AG10803 (cell line): ENCODE measurements around the gene ZBTB20.

ENCODE experiments used
- DNase-seq: peaks from one replicate; pipeline ENCODE4 v3.0.0; 2010; ENCODE audit warnings: low read depth
- H3K4me3 ChIP-seq: 2 replicates; pipeline ENCODE4 v1.5.1; 2011; ENCODE audit warnings: mild to moderate bottlenecking, low read length, control low read depth
- TF ChIP-seq, protein P1 (sequence below): conservative IDR thresholded peaks from 2 replicates; pipeline ENCODE4 v1.5.1; 2011; ENCODE audit warnings: mild to moderate bottlenecking, low read length, control low read depth, inconsistent platforms

Gene ZBTB20

DNA sequence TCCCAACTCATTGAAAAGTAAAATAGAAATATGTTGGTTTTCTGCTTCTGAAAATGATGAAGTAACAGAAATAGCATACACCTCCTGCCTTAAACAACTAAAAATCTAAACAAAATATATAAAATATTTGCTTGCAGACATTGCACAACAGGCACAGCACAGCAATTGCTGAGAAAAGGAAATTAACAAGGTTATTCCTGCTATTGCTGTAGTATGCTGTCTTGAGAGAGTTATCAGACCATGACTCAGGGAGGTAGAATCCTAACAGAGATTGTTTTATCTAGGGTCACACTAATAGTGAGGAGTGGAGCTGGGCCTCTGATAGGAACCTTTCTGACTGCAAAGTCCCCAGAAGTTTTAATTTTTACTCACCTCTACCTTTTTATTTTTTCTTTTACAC lies 72.6 kb downstream of the ZBTB20 start:
- TF ChIP-seq, protein P1, sequence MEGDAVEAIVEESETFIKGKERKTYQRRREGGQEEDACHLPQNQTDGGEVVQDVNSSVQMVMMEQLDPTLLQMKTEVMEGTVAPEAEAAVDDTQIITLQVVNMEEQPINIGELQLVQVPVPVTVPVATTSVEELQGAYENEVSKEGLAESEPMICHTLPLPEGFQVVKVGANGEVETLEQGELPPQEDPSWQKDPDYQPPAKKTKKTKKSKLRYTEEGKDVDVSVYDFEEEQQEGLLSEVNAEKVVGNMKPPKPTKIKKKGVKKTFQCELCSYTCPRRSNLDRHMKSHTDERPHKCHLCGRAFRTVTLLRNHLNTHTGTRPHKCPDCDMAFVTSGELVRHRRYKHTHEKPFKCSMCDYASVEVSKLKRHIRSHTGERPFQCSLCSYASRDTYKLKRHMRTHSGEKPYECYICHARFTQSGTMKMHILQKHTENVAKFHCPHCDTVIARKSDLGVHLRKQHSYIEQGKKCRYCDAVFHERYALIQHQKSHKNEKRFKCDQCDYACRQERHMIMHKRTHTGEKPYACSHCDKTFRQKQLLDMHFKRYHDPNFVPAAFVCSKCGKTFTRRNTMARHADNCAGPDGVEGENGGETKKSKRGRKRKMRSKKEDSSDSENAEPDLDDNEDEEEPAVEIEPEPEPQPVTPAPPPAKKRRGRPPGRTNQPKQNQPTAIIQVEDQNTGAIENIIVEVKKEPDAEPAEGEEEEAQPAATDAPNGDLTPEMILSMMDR = no peak
- peak; percentile 32 for DNase-seq
- no peak overlapping the region for H3K4me3 ChIP-seq

DNA sequence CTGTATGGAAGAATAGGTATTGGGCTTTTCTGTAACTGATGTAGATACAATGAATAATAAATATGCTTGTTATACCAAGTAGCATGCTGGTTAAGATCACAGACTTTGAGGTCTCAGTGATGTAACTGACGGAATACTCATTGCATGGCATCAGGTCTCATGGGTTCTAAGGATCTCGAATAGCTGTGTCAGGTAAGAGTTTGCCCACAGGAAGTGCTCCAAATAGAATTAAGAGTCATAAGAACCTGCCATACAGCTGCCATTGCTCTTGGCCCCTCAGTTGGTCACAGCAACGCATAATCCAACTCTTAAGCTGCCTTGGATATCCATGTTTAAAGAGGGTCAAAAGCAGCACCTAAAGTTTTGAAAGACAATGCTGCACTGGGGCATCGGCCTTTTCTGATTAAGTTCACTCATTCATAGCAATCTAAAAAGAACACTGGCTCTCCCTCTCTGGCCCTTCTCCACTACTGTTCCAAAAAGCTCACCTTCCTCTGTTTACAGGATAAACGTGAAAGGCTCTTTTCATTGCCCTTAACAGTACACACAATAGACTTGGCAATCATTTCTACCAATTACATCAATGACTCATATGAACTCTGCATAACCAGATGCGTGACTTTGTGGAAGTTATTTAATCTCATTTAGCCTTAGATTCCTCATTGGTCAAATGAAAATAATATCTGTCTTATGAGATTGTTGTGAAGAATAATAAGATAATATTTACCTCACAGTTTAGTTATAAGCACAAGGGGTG lies 74.6 kb downstream of the ZBTB20 start:
- DNase-seq = peak; percentile 66
- TF ChIP-seq, protein P1 = no peak
- peak overlapping the region; percentile 48 for H3K4me3 ChIP-seq

DNA sequence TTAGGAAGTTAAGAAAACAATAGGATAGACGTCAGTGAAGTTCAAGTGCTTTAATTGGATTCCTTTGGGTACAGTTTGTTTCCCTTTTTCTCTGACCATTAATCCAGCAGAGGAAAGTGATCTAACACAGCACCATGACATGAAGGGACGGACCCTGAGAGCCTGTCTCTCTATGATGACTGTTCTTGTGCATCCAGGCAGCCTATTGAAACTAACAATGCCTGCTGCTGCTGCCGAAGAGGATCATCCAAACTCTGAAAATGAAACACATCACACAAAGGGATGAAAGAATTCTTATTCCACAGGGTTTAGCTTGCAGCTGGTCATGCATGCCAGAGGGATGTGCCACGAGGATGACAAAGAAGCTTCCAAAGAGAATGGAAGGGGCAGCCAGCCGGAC lies 75.5 kb downstream of the ZBTB20 start:
- TF ChIP-seq, protein P1 = no peak
- H3K4me3 ChIP-seq = peak overlapping the region; percentile 48
- DNase-seq = peak; percentile 90

DNA sequence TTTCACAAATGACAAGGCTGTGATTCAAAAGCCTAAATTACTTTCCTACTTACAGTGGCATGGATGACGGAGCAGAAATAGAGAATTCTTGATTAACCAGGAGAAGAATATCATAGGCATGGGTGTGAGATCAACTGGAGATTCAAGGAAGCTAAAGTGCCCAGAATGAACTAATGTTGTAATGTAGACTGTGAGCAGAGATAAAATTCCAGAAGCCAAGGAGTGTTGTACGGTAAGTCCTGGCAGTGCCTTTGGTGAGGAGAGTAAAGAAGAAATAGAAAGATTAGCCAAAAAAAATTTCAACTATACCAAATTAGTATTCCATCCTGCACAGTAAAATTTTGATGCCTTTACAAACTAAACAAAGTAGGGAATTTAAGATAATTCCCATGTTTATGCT lies 75.9 kb downstream of the ZBTB20 start:
- DNase-seq = peak; percentile 13
- H3K4me3 ChIP-seq = peak overlapping the region; percentile 48
- TF ChIP-seq, protein P1 = no peak

DNA sequence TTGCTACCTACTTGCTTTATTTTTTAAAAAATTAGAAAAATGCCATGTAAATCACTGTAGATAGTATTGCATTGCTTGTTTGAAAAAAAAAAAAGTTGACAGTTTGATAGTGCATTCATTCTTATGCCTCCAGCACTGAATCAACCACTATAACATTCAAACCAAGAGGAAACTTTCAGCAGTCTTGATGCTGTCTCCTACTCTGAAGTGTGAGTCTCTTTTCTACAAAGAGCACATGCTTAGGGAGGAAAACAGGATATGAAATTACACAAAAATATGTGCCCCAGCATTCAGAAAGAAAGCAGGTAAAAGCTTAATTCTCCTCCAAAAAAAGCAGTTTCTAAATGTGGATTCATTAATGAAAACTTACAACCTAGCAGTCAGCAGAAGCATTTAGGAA lies 78.3 kb downstream of the ZBTB20 start:
- H3K4me3 ChIP-seq = no peak overlapping the region
- TF ChIP-seq, protein P1 = no peak
- no peak for DNase-seq

DNA sequence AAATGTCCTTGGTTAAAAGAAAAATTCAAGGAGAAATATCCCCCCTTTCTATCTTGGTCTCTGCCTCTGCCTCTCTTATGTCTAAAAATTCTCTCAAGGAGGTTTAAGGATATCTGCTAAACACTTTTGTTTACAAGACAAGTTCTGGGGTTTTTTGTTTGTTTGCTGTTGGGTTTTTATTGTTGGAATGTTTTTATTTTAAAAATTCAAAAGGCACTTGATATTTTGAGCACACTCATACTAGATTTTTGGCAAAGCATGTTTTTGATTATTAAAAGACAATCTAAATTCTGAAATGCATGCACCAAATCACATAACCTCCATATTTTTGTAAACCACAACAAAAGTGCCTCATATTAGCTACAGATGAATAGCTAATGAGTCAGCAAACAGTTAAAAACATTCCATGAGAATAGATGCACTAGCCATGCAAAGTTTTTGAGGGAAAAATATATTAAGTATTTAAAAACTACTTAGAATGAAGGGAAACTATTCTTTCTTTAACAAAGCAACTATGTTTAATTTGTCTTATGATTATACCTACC lies 84.6 kb downstream of the ZBTB20 start:
- H3K4me3 ChIP-seq = no peak overlapping the region
- peak; percentile 86 for DNase-seq

DNA sequence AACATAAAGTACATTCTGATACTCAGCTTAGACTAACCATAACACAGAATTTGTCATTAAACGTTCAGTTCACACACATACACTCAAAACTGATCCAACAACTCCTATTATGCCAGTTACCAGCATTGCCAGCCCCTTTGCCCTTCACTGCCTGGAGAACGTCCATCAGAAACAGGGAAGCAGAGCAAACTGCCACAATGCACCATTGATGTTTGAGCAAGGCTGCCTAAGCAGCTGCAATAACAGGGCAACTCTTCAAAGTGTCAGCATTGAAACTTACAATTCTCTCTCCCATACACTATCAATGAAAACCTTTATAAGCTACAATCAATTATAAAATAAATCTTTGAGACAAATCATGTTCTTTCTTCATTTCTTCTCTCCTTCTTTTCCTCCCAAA lies 85.1 kb downstream of the ZBTB20 start:
- DNase-seq = no peak
- TF ChIP-seq, protein P1 = no peak
- H3K4me3 ChIP-seq = no peak overlapping the region

More for the DNA sequence above, 84.6 kb downstream of the ZBTB20 start:
- TF ChIP-seq, protein P1 = no peak
